ENCODE data around the gene CD33. TPM values are rescaled to one million over a fixed set of nuclear protein-coding genes. Genes with fewer than 3 reads are reported as not detected.

CD33 gene
- total and polyA plus RNA-seq, 2 of the 8 experiments (the other 6 are each of a cell fraction or from before 2014, with no cell fraction given), result 0.06 TPM; not detected in 1

DNA sequence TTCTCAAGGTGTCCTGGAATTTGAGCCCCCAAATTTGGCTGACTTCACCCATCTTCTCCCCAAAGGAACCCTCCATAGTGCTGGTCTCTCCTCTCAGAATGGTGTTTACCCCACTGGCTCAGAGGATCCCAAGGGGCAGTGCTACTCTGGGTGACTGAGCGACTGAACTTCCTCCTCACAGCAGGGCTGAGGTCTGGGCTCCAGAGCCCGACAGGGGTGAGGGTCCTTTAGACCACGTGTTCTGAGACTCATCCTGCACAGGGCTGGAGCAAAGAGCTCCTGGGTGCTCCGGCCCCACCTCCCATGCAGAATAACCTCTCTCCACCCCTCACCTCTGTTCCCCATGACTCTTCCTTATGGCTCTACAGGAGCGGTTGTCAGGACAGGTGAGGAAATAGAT is 23.2 kb upstream of the CD33 start (continued):
- TF ChIP-seq PHF8 (conservative IDR thresholded peaks at IDR 0.05; ENCODE audit: low read depth, low read length) (no peak), ZNF274 (IDR thresholded peaks at IDR 0.05; ENCODE audit: borderline replicate concordance, extremely low read depth, low read length) (no peak), CBX8 (IDR thresholded peaks at IDR 0.05; ENCODE audit: borderline replicate concordance, low read depth, low read length) (no peak)
